A204.1 (cell line): ENCODE data around the gene IGSF21.
"Not testable (repeated sequence)": the region's sequence is repeated elsewhere in the genome, so short reads cannot be mapped to it uniquely, and the experiment has no call there.

Experiments
- FAIRE-seq: peaks from 2 replicates; lab custom pipeline; 2012; peaks lifted over from hg19 to GRCh38; lab: Jason Lieb, UNC

IGSF21 gene

GRCh38 chr1:18365099-18365705 lies 257.6 kb downstream of the IGSF21 start:
- FAIRE-seq: no peak

- FAIRE-seq: not testable (repeated sequence)
Observed at GRCh38 chr1:18372505-18372904, 264.9 kb downstream of the IGSF21 start.

- FAIRE-seq: no peak
Observed at GRCh38 chr1:18373151-18373550, 265.6 kb downstream of the IGSF21 start.

- no peak for FAIRE-seq
Observed at GRCh38 chr1:18373882-18374493, 266.4 kb downstream of the IGSF21 start.

GRCh38 chr1:18376661-18377060 lies 269.1 kb downstream of the IGSF21 start:
- no peak for FAIRE-seq

GRCh38 chr1:18380288-18380687 lies 272.7 kb downstream of the IGSF21 start:
- FAIRE-seq: no peak

- no peak for FAIRE-seq
Observed at GRCh38 chr1:18384059-18384458, 276.5 kb downstream of the IGSF21 start.

GRCh38 chr1:18384471-18384870 lies 276.9 kb downstream of the IGSF21 start:
- no peak for FAIRE-seq

- no peak for FAIRE-seq
Observed at GRCh38 chr1:18385239-18385790, 277.7 kb downstream of the IGSF21 start.

- no peak for FAIRE-seq
Observed at GRCh38 chr1:18386591-18386990, 279.0 kb downstream of the IGSF21 start.

GRCh38 chr1:18387307-18387706 lies 279.7 kb downstream of the IGSF21 start:
- no peak for FAIRE-seq

- FAIRE-seq: no peak
Observed at GRCh38 chr1:18390953-18391352, 283.4 kb downstream of the IGSF21 start.

GRCh38 chr1:18394563-18395156 lies 287.1 kb downstream of the IGSF21 start:
- no peak for FAIRE-seq

- no peak for FAIRE-seq
Observed at GRCh38 chr1:18396247-18396980, 288.8 kb downstream of the IGSF21 start.

GRCh38 chr1:18397641-18398040 lies 290.0 kb downstream of the IGSF21 start:
- no peak for FAIRE-seq

- no peak for FAIRE-seq
Observed at GRCh38 chr1:18398791-18399530, 291.4 kb downstream of the IGSF21 start.

- no peak for FAIRE-seq
Observed at GRCh38 chr1:18400347-18401102, 292.9 kb downstream of the IGSF21 start.

GRCh38 chr1:18401921-18402320 lies 294.3 kb downstream of the IGSF21 start:
- no peak for FAIRE-seq

GRCh38 chr1:18404460-18404859 lies 296.9 kb downstream of the IGSF21 start:
- FAIRE-seq: no peak

GRCh38 chr1:18407166-18408045 lies 299.8 kb downstream of the IGSF21 start:
- no peak for FAIRE-seq
